Activated effector memory CD4-positive, alpha-beta T cell treated with Interleukin-2 at 50 U/mL for 16 hours (primary cell): ENCODE data around the gene MGAT5.
"Not testable (repeated sequence)": the region's sequence is repeated elsewhere in the genome, so short reads cannot be mapped to it uniquely, and the experiment has no call there.

Source experiments
- DNase-seq: peaks from one replicate; pipeline ENCODE4 v3.0.0-alpha.2; 2020

Gene MGAT5

GRCh38 chr2:134457765-134458472, 204.0 kb downstream of the MGAT5 start:
- DNase-seq = no peak

- DNase-seq = no peak
Measured at GRCh38 chr2:134458473-134458853, 204.6 kb downstream of the MGAT5 start.

GRCh38 chr2:134458950-134459349, 205.1 kb downstream of the MGAT5 start:
- DNase-seq = no peak

- DNase-seq = no peak
Measured at GRCh38 chr2:134459706-134460406, 206.0 kb downstream of the MGAT5 start.

GRCh38 chr2:134460583-134460998, 206.7 kb downstream of the MGAT5 start:
- peak; percentile 25 for DNase-seq

- no peak for DNase-seq
Measured at GRCh38 chr2:134461511-134461910, 207.6 kb downstream of the MGAT5 start.

- DNase-seq = no peak
Measured at GRCh38 chr2:134462275-134462674, 208.4 kb downstream of the MGAT5 start.

GRCh38 chr2:134462791-134463698, 209.2 kb downstream of the MGAT5 start:
- no peak for DNase-seq

- DNase-seq = no peak
Measured at GRCh38 chr2:134463699-134464022, 209.8 kb downstream of the MGAT5 start.

GRCh38 chr2:134465228-134466105, 211.6 kb downstream of the MGAT5 start:
- DNase-seq = no peak

GRCh38 chr2:134466141-134466540, 212.3 kb downstream of the MGAT5 start:
- DNase-seq = no peak

- DNase-seq = no peak
Measured at GRCh38 chr2:134468164-134468563, 214.3 kb downstream of the MGAT5 start.

- DNase-seq = no peak
Measured at GRCh38 chr2:134468776-134469175, 214.9 kb downstream of the MGAT5 start.

GRCh38 chr2:134469516-134470115, 215.7 kb downstream of the MGAT5 start:
- DNase-seq = no peak

GRCh38 chr2:134470561-134471168, 216.8 kb downstream of the MGAT5 start:
- DNase-seq = no peak

- not testable (repeated sequence) for DNase-seq
Measured at GRCh38 chr2:134476982-134477381, 223.1 kb downstream of the MGAT5 start.

- DNase-seq = no peak
Measured at GRCh38 chr2:134479696-134480330, 225.9 kb downstream of the MGAT5 start.

- no peak for DNase-seq
Measured at GRCh38 chr2:134482131-134482723, 228.4 kb downstream of the MGAT5 start.

- no peak for DNase-seq
Measured at GRCh38 chr2:134482766-134483340, 229.0 kb downstream of the MGAT5 start.

- no peak for DNase-seq
Measured at GRCh38 chr2:134489732-134490384, 236.0 kb downstream of the MGAT5 start.
